Measurements from ENCODE around the gene AHDC1. TPM values are rescaled to one million over a fixed set of nuclear protein-coding genes. Genes with fewer than 3 reads are reported as not detected.
A peak's percentile ranks its signal among the peaks of the same experiment; 100 is the strongest.

Gene AHDC1
- total and polyA plus RNA-seq, 9 of the 15 experiments (the other 6 are each of a cell fraction or from before 2014, with no cell fraction given) = 0.21 to 36.4 (median 4.7) TPM

GRCh38 chr1:27505420-27505680, 98.6 kb downstream of the AHDC1 start (continued):
- TF ChIP-seq TFE3 (CRISPR knock-in tag; IDR thresholded peaks at IDR 0.05) (no peak), ZNF133 (CRISPR knock-in tag; IDR thresholded peaks at IDR 0.05) (no peak), SNRNP70 (optimal IDR thresholded peaks at IDR 0.05; ENCODE audit: low read depth, low read length) (no peak), ZKSCAN8 (CRISPR knock-in tag; IDR thresholded peaks at IDR 0.05) (no peak), CBFB (CRISPR knock-in tag; IDR thresholded peaks at IDR 0.05) (no peak), C11orf30 (IDR thresholded peaks at IDR 0.05; ENCODE audit: low read depth) (peak; percentile 60), BACH1 (tag; IDR thresholded peaks at IDR 0.05) (no peak), POLR2A (conservative IDR thresholded peaks at IDR 0.05) (no peak), HNRNPK (IDR thresholded peaks at IDR 0.05; ENCODE audit: low read depth, low read length, poor library complexity, severe bottlenecking) (no peak), ZC3H4 (CRISPR knock-in tag; IDR thresholded peaks at IDR 0.05; ENCODE audit: borderline replicate concordance) (0 out of 2 replicates have a peak, but pooled peaks have one; percentile 17), ZNF24 (IDR thresholded peaks at IDR 0.05) (peak; percentile 67; the same call in 1 of the 2 replicates), NFE2 (IDR thresholded peaks at IDR 0.05; ENCODE audit: low read depth) (peak; percentile 70), TAF7 (tag; IDR thresholded peaks at IDR 0.05) (no peak), NFRKB (IDR thresholded peaks at IDR 0.05; ENCODE audit: low read depth) (no peak), ZKSCAN3 (CRISPR knock-in tag; IDR thresholded peaks at IDR 0.05) (no peak), FOXM1 (IDR thresholded peaks at IDR 0.05; ENCODE audit: low read depth) (no peak), FOXM1 (CRISPR knock-in tag; IDR thresholded peaks at IDR 0.05; ENCODE audit: low read depth) (no peak), STAT5B (CRISPR knock-in tag; IDR thresholded peaks at IDR 0.05) (no peak), ZFP30 (CRISPR knock-in tag; IDR thresholded peaks at IDR 0.05; ENCODE audit: borderline replicate concordance) (no peak), ADNP (tag; IDR thresholded peaks at IDR 0.05) (peak; percentile 79), XRCC5 (IDR thresholded peaks at IDR 0.05; ENCODE audit: low read depth, low read length) (no peak), MEF2D (tag; conservative IDR thresholded peaks at IDR 0.05; ENCODE audit: low read depth) (0 out of 2 replicates have a peak, but pooled peaks have one; percentile 36), HNRNPL (IDR thresholded peaks at IDR 0.05; ENCODE audit: low read depth, low read length) (no peak), CCAR2 (IDR thresholded peaks at IDR 0.05; ENCODE audit: low read depth, low read length) (no peak), MAFK (IDR thresholded peaks at IDR 0.05; ENCODE audit: low read length) (peak; percentile 23; the same call in 1 of the 2 replicates), ZNF347 (CRISPR knock-in tag; IDR thresholded peaks at IDR 0.05; ENCODE audit: low read depth) (no peak), TFAP4 (CRISPR knock-in tag; IDR thresholded peaks at IDR 0.05; ENCODE audit: borderline replicate concordance) (peak; percentile 79; the same call in 1 of the 2 replicates), ZNF785 (CRISPR knock-in tag; IDR thresholded peaks at IDR 0.05) (no peak), ZBTB49 (CRISPR knock-in tag; IDR thresholded peaks at IDR 0.05; ENCODE audit: borderline replicate concordance) (no peak), NEUROD1 (IDR thresholded peaks at IDR 0.05; ENCODE audit: borderline replicate concordance, low read depth, low read length, partially characterized antibody) (no peak)

All from K562 (cell line).